ENCODE measurements around the gene LCE1B.

The LCE1B gene

GRCh38 chr1:152801333-152801732, 10.4 kb upstream of the LCE1B start:
- no peaks in the 10 kb centered on the region for H3K4me1 ChIP-seq (ENCODE audit: control insufficient read depth in 5 of 5, insufficient read depth in 5 of 5, low read length in 5 of 5)
- no peak overlapping the region for H3K4me3 ChIP-seq (ENCODE audit: low read depth in 1 of 5, low read length in 5 of 5)
- H3K9me3 ChIP-seq (ENCODE audit: control insufficient read depth in 5 of 5, low read length in 5 of 5): no peaks in the 10 kb centered on the region
- no peaks in the 10 kb centered on the region for H3K36me3 ChIP-seq (ENCODE audit: control insufficient read depth in 5 of 5, insufficient read depth in 5 of 5, low read length in 5 of 5)
- H3K9ac ChIP-seq (ENCODE audit: low read length in 5 of 5): no peak overlapping the region
- H3K27ac ChIP-seq (ENCODE audit: low read depth, low read length): no peak overlapping the region
- H3K27me3 ChIP-seq (ENCODE audit: control insufficient read depth in 5 of 5, insufficient read depth in 4 of 5, low read length in 5 of 5): peaks cover 0 to 7% (median 0%) of the 10 kb centered on the region in 5 donors

- Histone ChIP-seq H3K4me3 (ENCODE audit: low read depth in 1 of 5, low read length in 5 of 5) (no peak within 1 kb of the TSS), H3K36me3 (ENCODE audit: control insufficient read depth in 5 of 5, insufficient read depth in 5 of 5, low read length in 5 of 5) (no peaks in the 10 kb centered on the region), H3K9ac (ENCODE audit: low read length in 5 of 5) (no peak within 1 kb of the TSS), H3K9me3 (ENCODE audit: control insufficient read depth in 5 of 5, low read length in 5 of 5) (no peaks in the 10 kb centered on the region), H3K4me1 (ENCODE audit: control insufficient read depth in 5 of 5, insufficient read depth in 5 of 5, low read length in 5 of 5) (no peaks in the 10 kb centered on the region), H3K27me3 (ENCODE audit: control insufficient read depth in 5 of 5, insufficient read depth in 4 of 5, low read length in 5 of 5) (no peaks in the 10 kb centered on the region), H3K27ac (ENCODE audit: low read depth, low read length) (no peak within 1 kb of the TSS)
These were observed 5.2 kb upstream of the LCE1B start, which contains the start of gene LCE1C for GRCh38 chr1:152806576-152806975. LCE1C (minus strand) TSS chr1:152806651; CDS start chr1:152805478, 1,173 bp downstream.

- H3K9me3 ChIP-seq (ENCODE audit: control insufficient read depth in 5 of 5, low read length in 5 of 5): no peaks in the 10 kb centered on the region
- H3K27me3 ChIP-seq (ENCODE audit: control insufficient read depth in 5 of 5, insufficient read depth in 4 of 5, low read length in 5 of 5): no peaks in the 10 kb centered on the region
- no peaks in the 10 kb centered on the region for H3K4me1 ChIP-seq (ENCODE audit: control insufficient read depth in 5 of 5, insufficient read depth in 5 of 5, low read length in 5 of 5)
- H3K27ac ChIP-seq (ENCODE audit: low read depth, low read length): no peak overlapping the region
- H3K9ac ChIP-seq (ENCODE audit: low read length in 5 of 5): no peak overlapping the region
- no peak overlapping the region for H3K4me3 ChIP-seq (ENCODE audit: low read depth in 1 of 5, low read length in 5 of 5)
- no peaks in the 10 kb centered on the region for H3K36me3 ChIP-seq (ENCODE audit: control insufficient read depth in 5 of 5, insufficient read depth in 5 of 5, low read length in 5 of 5)
These were observed 721 bp upstream of the LCE1B start for GRCh38 chr1:152811050-152811449.

GRCh38 chr1:152817309-152817708, 5.5 kb downstream of the LCE1B start:
- Histone ChIP-seq H3K27ac (ENCODE audit: low read depth, low read length) (no peak overlapping the region), H3K36me3 (ENCODE audit: control insufficient read depth in 5 of 5, insufficient read depth in 5 of 5, low read length in 5 of 5) (no peaks in the 10 kb centered on the region), H3K4me3 (ENCODE audit: low read depth in 1 of 5, low read length in 5 of 5) (no peak overlapping the region), H3K27me3 (ENCODE audit: control insufficient read depth in 5 of 5, insufficient read depth in 4 of 5, low read length in 5 of 5) (no peaks in the 10 kb centered on the region), H3K9me3 (ENCODE audit: control insufficient read depth in 5 of 5, low read length in 5 of 5) (no peaks in the 10 kb centered on the region), H3K4me1 (ENCODE audit: control insufficient read depth in 5 of 5, insufficient read depth in 5 of 5, low read length in 5 of 5) (no peaks in the 10 kb centered on the region), H3K9ac (ENCODE audit: low read length in 5 of 5) (no peak overlapping the region)

- Histone ChIP-seq H3K9ac (ENCODE audit: low read length in 5 of 5) (no peak overlapping the region), H3K4me1 (ENCODE audit: control insufficient read depth in 5 of 5, insufficient read depth in 5 of 5, low read length in 5 of 5) (no peaks in the 10 kb centered on the region), H3K27me3 (ENCODE audit: control insufficient read depth in 5 of 5, insufficient read depth in 4 of 5, low read length in 5 of 5) (peaks cover 0 to 4% (median 0%) of the 10 kb centered on the region in 5 donors)
These were observed 11.5 kb downstream of the LCE1B start for GRCh38 chr1:152823294-152823693.

GRCh38 chr1:152824964-152825363, 13.2 kb downstream of the LCE1B start:
- H3K9ac ChIP-seq (ENCODE audit: low read length in 5 of 5): no peak overlapping the region
- peaks cover 0 to 3% (median 0%) of the 10 kb centered on the region in 5 donors for H3K9me3 ChIP-seq (ENCODE audit: control insufficient read depth in 5 of 5, low read length in 5 of 5)
- H3K36me3 ChIP-seq (ENCODE audit: control insufficient read depth in 5 of 5, insufficient read depth in 5 of 5, low read length in 5 of 5): no peaks in the 10 kb centered on the region
- H3K4me3 ChIP-seq (ENCODE audit: low read depth in 1 of 5, low read length in 5 of 5): no peak overlapping the region
- no peaks in the 10 kb centered on the region for H3K4me1 ChIP-seq (ENCODE audit: control insufficient read depth in 5 of 5, insufficient read depth in 5 of 5, low read length in 5 of 5)
- H3K27me3 ChIP-seq (ENCODE audit: control insufficient read depth in 5 of 5, insufficient read depth in 4 of 5, low read length in 5 of 5): peaks cover 0 to 4% (median 0%) of the 10 kb centered on the region in 5 donors
- no peak overlapping the region for H3K27ac ChIP-seq (ENCODE audit: low read depth, low read length)

More at GRCh38 chr1:152823294-152823693, 11.5 kb downstream of the LCE1B start:
- H3K36me3 ChIP-seq (ENCODE audit: control insufficient read depth in 5 of 5, insufficient read depth in 5 of 5, low read length in 5 of 5): no peaks in the 10 kb centered on the region
- no peak overlapping the region for H3K27ac ChIP-seq (ENCODE audit: low read depth, low read length)
- no peak overlapping the region for H3K4me3 ChIP-seq (ENCODE audit: low read depth in 1 of 5, low read length in 5 of 5)
- peaks cover 0 to 3% (median 0%) of the 10 kb centered on the region in 5 donors for H3K9me3 ChIP-seq (ENCODE audit: control insufficient read depth in 5 of 5, low read length in 5 of 5)

DNA sequence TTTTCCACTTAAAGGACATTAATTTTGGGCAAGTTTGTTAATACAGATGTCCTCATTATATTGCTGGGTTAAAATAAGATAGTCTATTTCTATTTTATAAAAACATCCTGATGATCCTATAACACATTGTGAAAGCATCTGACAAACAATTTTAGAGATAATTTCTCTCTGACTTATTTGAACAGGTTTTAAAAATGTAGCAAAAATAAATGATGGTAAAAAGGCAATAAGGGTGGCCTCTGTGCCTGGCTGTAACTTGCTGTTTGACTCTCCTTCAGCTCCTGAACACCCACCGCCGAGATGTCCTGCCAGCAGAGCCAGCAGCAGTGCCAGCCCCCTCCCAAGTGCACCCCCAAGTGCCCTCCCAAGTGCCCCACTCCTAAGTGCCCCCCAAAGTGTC, 15.4 kb downstream of the LCE1B start, which contains the start of gene LCE1A:
TSS of gene LCE1A (plus strand) at position 301 of the 400 bp plus-strand sequence. CDS start at position 301, 0 bp downstream.
- Histone ChIP-seq H3K9ac (ENCODE audit: low read length in 5 of 5) (no peak within 1 kb of the TSS), H3K9me3 (ENCODE audit: control insufficient read depth in 5 of 5, low read length in 5 of 5) (peaks cover 0 to 3% (median 0%) of the 10 kb centered on the region in 5 donors), H3K27ac (ENCODE audit: low read depth, low read length) (no peak within 1 kb of the TSS), H3K27me3 (ENCODE audit: control insufficient read depth in 5 of 5, insufficient read depth in 4 of 5, low read length in 5 of 5) (peaks cover 0 to 4% (median 0%) of the 10 kb centered on the region in 5 donors), H3K4me1 (ENCODE audit: control insufficient read depth in 5 of 5, insufficient read depth in 5 of 5, low read length in 5 of 5) (no peaks in the 10 kb centered on the region), H3K36me3 (ENCODE audit: control insufficient read depth in 5 of 5, insufficient read depth in 5 of 5, low read length in 5 of 5) (no peaks in the 10 kb centered on the region), H3K4me3 (ENCODE audit: low read depth in 1 of 5, low read length in 5 of 5) (no peak within 1 kb of the TSS)

GRCh38 chr1:152836870-152837269, 25.1 kb downstream of the LCE1B start:
- Histone ChIP-seq H3K36me3 (ENCODE audit: control insufficient read depth in 5 of 5, insufficient read depth in 5 of 5, low read length in 5 of 5) (no peaks in the 10 kb centered on the region), H3K4me1 (ENCODE audit: control insufficient read depth in 5 of 5, insufficient read depth in 5 of 5, low read length in 5 of 5) (peaks cover 0 to 8% (median 0%) of the 10 kb centered on the region in 5 donors), H3K4me3 (ENCODE audit: low read depth in 1 of 5, low read length in 5 of 5) (no peak overlapping the region), H3K9me3 (ENCODE audit: control insufficient read depth in 5 of 5, low read length in 5 of 5) (no peaks in the 10 kb centered on the region), H3K27ac (ENCODE audit: low read depth, low read length) (no peak overlapping the region), H3K9ac (ENCODE audit: low read length in 5 of 5) (no peak overlapping the region), H3K27me3 (ENCODE audit: control insufficient read depth in 5 of 5, insufficient read depth in 4 of 5, low read length in 5 of 5) (no peaks in the 10 kb centered on the region)

DNA sequence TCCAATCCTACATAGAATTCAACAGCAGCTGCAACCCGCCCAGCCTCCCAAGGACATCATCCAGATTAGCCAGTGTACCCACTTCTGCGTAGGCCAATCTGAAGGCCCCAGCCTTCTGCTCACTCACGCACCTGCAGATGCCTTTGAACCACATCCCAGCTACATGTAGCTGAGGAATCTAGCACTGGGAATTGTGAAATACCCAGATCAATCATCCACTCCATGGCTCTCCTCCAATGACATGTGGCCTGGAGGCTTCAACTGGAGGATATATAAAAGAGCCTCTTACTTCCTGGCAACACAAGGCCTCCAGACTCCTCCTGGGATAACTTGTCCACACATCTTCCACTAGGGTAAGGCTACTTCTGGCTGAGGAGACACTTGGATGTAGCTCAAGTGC, 30.8 kb downstream of the LCE1B start, which contains the start of gene LCE6A:
TSS of gene LCE6A (plus strand) at position 301 of the 400 bp plus-strand sequence. CDS start 665 bp downstream, outside the sequence.
- H3K9ac ChIP-seq (ENCODE audit: low read length in 5 of 5): no peak within 1 kb of the TSS

DNA sequence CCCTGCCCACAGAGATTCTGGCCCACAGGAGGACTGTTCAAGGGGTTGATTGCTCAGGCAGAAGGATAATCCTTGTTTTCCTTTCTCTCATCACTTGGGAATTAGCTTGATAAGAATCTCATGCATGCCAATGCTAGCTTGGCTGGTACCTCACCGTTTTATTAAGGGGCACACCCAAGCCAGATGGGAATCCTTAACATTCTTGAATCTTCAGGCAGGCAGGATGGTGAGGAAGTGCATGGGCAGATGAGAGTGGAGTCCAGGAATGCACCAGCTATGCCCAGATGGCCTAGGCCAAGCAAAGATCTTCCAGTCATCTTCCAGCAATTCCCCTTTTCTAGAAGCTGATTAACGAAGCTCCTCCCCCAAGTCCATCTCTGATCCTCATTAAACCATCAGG, 43.9 kb downstream of the LCE1B start:
- Histone ChIP-seq H3K4me3 (ENCODE audit: low read depth in 1 of 5, low read length in 5 of 5) (no peak overlapping the region), H3K27ac (ENCODE audit: low read depth, low read length) (no peak overlapping the region), H3K36me3 (ENCODE audit: control insufficient read depth in 5 of 5, insufficient read depth in 5 of 5, low read length in 5 of 5) (no peaks in the 10 kb centered on the region), H3K9ac (ENCODE audit: low read length in 5 of 5) (no peak overlapping the region), H3K27me3 (ENCODE audit: control insufficient read depth in 5 of 5, insufficient read depth in 4 of 5, low read length in 5 of 5) (no peaks in the 10 kb centered on the region), H3K9me3 (ENCODE audit: control insufficient read depth in 5 of 5, low read length in 5 of 5) (no peaks in the 10 kb centered on the region), H3K4me1 (ENCODE audit: control insufficient read depth in 5 of 5, insufficient read depth in 5 of 5, low read length in 5 of 5) (no peaks in the 10 kb centered on the region)

More for the DNA sequence above, 30.8 kb downstream of the LCE1B start, which contains the start of gene LCE6A:
- Histone ChIP-seq H3K27ac (ENCODE audit: low read depth, low read length) (no peak within 1 kb of the TSS), H3K4me1 (ENCODE audit: control insufficient read depth in 5 of 5, insufficient read depth in 5 of 5, low read length in 5 of 5) (no peaks in the 10 kb centered on the region), H3K4me3 (ENCODE audit: low read depth in 1 of 5, low read length in 5 of 5) (no peak within 1 kb of the TSS), H3K36me3 (ENCODE audit: control insufficient read depth in 5 of 5, insufficient read depth in 5 of 5, low read length in 5 of 5) (no peaks in the 10 kb centered on the region), H3K27me3 (ENCODE audit: control insufficient read depth in 5 of 5, insufficient read depth in 4 of 5, low read length in 5 of 5) (no peaks in the 10 kb centered on the region), H3K9me3 (ENCODE audit: control insufficient read depth in 5 of 5, low read length in 5 of 5) (no peaks in the 10 kb centered on the region)

All from subcutaneous abdominal adipose tissue (tissue), 5 donors.